ENCODE results near the gene DPP8.

DNA sequence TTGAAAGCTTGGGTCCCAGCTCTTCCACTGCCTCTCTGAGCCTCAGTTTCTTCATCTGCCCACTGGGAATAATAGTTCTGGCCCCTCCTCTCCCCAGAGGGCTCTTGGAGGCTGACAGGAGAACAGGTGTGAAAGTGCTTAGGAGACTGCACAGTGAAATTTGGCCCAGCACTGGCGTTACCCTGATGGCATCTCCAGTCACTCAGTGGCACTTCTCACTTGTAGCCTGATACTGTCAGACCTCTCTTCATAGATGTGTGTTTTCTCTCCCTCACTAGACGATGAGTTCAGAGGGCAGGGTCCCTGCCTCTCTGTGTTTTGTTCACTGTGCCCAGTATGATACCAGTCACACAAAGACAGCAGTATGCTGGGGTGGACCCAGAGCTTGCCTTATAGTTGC is 117.5 kb downstream of the DPP8 start:
- no peak for TF ChIP-seq POLR2A (IDR thresholded peaks at IDR 0.05)
- TF ChIP-seq, protein P1, sequence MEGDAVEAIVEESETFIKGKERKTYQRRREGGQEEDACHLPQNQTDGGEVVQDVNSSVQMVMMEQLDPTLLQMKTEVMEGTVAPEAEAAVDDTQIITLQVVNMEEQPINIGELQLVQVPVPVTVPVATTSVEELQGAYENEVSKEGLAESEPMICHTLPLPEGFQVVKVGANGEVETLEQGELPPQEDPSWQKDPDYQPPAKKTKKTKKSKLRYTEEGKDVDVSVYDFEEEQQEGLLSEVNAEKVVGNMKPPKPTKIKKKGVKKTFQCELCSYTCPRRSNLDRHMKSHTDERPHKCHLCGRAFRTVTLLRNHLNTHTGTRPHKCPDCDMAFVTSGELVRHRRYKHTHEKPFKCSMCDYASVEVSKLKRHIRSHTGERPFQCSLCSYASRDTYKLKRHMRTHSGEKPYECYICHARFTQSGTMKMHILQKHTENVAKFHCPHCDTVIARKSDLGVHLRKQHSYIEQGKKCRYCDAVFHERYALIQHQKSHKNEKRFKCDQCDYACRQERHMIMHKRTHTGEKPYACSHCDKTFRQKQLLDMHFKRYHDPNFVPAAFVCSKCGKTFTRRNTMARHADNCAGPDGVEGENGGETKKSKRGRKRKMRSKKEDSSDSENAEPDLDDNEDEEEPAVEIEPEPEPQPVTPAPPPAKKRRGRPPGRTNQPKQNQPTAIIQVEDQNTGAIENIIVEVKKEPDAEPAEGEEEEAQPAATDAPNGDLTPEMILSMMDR (IDR thresholded peaks at IDR 0.05) = no peak

All from upper lobe of left lung (tissue), 4 donors.